NCI-H2029 treated with DMSO at 0.1 percent for 48 hours (cell line): ENCODE measurements around the gene ACOT12.

ENCODE experiments used
- DNase-seq: peaks from one replicate; lab custom pipeline; 2025; lab: John Stamatoyannopoulos, UW

The ACOT12 gene

DNA sequence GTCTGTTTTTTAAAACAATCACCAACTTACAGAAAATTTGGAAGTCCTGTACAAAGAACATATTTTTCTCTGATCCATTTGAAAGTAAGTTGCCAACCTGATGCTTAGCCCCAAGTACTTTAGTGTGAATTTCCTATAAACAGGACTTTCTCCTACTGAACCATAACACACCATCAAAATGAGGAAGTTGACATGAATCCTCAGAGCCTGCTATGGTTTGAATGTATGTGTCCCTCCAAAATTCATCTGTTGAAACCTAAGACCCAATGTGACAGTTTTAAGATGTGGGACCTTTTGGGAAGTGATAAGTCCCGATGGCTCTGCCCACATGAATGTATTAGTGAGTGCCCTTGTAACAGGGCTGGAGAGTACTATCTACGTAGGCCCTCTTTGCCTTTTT, 6.4 kb upstream of the ACOT12 start:
- DNase-seq = no peak

DNA sequence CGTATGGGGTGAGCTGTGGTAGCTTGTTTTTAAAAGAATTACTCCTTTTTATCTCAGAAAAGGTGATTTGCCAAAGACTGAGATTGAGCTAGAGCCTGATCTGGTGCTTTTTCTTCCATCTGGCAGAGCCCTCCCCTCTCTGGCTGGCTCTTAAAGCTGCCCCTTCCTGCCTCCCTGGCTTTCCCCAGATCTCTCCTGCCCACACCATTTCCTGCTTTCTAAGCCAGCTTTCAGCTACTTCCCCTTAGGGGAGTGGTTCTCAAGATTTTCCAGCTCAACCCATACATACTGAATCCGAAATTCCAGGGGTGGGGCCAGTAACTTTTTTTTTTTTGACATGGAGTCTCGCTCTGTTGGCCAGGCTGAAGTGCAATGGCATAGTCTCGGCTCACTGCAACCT, 4.8 kb upstream of the ACOT12 start:
- DNase-seq = no peak

DNA sequence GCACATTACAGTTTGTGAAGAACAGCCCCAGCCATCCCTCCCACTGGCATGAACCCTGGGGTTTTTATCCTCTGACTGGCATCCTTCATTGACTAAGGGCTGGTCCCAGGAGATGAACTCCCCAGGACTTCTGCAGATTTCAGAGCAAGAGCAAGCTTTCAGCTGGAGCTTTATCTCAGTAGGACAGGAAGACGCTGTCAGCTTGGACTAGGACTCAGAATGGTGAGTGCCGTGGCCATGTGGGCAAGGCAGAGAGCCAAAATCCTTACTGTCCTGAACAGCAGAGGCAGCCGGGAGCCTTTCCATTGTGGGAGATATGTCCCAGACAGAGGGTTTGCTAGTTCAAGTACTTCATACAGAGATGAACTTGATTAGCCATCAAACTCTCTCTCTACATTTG, 3.2 kb upstream of the ACOT12 start:
- DNase-seq = no peak

DNA sequence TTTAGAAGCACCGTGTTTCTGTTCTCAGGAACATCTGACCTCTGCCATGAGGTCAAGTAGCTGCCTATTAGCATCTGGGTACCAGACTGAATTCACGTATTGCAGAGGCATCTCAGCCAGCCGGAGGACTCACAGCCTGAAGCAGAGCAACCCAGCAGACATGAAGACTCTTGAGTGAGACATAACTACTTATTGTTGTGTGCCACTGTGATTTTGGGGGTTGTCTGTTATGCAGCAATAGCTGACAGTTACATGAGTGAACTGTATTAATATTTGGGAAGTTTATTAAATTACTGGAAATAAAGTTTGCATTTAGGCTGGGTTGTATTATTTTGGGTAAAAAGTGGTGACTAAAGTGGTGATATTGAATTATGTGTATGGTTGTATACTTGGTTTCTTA, 1.3 kb upstream of the ACOT12 start:
- DNase-seq = no peak

DNA sequence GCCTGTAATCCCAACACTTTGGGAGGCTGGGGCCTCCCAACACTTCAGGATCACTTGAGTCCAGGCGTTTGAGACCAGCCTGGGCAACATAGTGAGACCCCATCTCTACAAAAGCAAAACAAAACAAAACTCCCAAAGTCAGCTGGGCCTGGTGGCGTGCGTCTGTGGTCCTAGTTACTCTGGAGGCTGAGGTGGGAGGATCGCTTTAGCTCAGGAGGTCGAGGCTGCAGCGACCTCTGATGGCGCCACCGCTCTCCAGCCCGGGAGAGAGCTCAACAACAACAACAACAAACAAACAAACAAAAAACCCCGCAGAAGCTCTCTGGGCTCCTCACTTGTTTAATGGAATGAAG, 528 bp downstream of the ACOT12 start:
- no peak for DNase-seq

DNA sequence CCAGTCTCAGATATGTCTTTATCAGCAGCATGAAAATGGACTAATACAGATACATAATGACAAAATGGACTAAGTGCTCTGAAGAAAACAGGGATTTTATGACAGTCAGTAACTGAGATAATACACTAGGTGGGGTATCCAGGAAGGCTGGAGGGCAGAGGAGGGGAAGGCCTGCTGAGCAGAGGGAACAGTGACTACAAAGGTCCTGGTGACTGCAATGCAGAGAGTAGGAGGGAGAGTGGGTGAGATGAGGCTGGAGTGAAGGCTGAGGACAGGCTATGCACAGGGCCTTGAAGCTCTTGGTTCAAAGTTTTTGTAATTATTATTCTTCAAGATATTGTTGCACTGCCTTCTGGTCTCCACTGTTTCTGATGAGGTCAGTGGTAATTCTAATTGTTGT, 4.9 kb downstream of the ACOT12 start:
- DNase-seq = no peak

DNA sequence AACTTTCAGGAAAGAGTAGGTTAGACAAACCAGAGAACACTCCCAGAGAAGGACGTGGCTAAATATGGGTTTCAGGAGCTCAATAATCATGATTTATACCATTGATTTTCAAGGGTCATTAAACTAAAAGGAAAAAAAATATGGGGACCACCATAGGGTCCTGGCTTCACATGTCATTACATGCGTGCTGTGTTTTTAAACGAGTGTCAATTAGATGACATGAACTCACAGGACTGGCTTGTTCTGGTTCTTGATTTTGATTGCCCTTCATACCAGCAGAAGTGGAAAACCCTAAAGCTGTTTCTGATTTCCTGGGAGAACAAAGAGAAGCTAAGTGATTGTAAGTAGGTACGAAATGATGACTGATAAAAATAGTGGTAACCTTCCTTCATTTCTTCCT, 5.8 kb downstream of the ACOT12 start:
- no peak for DNase-seq

DNA sequence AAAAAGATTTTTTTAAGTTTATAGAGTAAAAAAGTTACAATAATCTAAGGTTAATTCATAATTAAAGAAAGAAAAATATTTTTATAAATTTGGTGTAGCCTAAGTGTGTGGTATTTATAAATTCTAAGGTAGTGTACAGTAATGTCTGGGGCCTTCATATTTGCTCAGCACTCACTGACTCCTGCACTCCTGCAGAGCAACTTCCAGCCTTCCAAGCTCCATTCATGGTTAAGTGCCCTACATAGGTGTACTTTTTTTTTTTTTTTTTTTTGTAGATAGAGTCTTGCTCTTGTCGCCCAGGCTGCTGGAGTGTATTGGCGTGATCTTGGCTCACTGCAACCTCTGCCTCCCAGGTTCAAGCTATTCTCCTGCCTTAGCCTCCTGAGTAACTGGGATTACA, 10.1 kb downstream of the ACOT12 start:
- DNase-seq = no peak

DNA sequence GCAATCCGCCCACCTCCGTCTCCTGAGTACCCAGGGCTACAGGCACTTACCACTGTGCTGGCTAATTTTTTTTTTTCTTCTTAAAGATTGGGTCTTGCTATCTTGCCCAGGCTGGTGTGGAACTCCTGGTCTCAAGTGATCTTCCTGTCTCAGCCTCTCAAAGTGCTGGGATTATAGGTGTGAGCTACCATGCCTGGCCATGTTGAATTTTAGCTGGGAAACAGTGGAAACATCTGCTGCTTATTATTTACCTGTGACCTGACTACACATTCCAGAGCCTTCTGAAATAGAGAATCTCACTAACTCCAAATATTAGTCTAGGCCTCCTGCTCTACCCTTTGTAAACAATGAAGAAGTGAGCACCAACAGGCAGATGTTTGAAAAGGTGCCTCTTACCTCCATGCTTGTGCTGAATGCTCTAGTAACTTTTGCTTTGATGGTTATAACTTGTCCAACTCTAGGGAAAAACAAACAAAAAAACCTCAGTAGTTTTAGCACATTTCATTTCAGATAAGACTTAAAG, 22.5 kb downstream of the ACOT12 start:
- DNase-seq = no peak

DNA sequence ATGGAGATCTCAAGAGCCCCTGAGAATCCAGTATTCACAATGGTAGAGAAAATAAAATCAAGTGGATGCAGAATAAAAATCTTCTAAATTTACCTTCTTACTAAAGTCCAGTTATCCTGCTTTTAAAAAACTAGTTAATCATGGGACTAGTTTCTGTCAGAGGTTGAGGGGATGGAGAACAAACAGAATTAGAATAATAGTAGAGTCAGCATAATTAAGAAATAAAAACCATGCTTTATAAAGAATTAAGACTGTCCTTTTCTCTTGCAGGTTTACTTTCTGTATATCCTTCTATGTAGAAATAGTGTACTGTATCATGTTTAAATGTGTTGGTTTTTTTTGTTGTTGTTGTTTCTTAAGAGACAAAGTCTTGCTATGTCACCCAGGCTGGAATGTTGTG, 23.0 kb downstream of the ACOT12 start:
- DNase-seq = no peak

DNA sequence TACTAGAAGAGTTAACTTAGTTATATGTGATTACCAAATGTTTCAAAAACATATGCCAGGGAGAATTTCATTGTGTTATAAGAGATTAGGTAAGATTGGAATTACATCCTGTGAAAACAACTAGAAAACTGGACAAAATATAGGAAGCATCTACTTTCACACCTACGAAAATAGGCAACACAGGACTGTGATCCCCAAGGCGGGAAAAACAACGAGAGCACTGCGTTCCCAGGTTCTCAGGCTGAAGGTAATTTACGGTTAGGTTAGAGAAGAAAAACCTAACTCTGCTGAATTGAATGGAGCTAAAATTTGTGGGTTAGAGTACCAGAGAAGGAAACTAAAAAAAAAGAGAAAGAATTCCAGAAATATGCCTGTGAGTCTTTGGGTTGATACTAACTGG, 28.4 kb downstream of the ACOT12 start:
- no peak for DNase-seq

DNA sequence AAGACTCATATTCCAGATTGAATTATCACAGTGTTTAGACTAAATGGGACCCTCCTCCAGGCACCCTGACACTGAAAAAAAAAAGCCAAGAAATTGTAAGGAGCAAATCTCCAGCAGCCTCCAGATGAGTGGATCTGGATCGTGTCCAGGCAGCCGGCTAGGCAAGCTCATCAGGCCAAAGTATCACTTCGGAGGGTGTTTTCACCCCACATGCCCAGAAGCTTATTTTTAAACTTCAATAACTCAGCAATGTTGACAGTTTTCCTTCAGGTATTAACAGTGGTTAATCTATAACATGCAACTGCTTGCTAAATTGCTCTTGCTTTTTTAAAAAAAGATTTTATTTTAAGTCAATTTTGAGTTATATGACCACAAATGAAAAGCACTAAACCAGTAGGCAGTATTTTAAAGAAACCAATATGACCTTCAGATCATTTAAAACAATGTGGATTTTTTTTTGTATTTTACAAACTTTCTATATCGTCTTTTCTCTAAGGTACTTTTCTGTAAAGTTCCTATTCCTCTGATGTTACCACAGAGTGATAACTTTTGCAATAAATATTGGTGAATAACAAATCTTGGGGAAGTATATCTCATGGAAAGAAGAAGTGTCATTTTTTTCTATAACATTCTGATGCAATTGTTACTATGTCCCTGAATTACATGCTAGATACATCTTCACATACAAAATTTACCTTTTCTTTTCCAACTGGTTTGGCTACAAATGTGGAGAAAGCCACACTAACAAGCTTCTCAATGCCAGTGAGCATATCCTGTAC, 30.7 kb downstream of the ACOT12 start:
- DNase-seq = no peak

DNA sequence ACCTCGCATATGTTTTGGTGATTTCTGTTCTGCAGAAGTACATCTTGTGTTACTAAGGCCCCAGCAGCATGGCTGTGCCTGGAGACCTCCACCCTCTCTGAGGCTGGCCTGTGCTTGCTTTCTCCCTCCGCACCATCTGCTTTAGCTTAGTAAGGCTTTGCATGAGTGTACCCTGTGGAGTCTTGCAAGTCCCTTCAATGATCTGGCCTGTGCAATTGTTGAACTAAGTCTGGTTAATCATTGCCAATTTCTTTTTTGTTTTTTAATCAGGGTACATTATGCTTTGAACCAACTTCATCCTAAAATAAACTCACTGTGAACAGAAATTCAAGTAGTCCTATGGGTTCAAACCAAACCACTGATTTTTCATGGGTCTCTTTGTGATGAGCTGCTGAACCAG, 32.3 kb downstream of the ACOT12 start:
- no peak for DNase-seq

DNA sequence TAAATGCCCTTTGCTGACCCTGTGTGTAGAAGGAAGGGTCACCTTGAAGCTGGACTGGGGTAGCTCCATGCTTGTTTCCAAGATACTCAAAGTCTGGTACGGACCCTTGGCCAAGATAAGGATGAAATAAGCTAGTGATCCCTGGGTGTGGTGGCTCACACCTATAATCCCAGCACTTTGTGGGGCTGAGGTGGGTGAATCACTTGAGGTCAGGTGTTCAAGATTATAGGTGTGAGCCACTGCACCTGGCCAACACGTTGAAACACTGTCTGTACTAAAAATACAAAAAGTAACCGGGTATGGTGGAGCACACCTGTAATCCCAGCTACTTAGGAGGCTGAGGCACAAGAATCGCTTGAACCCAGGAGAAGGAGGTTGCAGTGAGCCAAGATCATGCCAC, 33.3 kb downstream of the ACOT12 start:
- no peak for DNase-seq

DNA sequence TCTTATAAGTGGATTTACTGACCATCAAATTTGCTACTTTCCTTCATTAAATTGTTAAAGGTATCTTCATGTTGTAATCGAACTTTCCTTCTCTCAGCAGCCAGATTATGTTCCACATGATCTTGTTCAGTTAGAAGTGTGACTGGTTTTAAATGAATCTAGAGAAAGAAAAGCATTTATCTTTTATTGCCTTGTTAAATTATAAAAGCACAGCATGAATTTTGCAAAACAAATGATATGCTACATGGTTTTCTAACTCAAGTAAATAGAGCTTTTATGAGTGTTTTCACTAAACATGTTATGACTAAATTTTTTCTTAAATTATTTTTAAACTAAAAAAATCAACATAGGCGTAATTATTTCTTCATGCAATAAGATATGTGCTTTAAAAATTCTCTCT, 34.1 kb downstream of the ACOT12 start:
- no peak for DNase-seq

DNA sequence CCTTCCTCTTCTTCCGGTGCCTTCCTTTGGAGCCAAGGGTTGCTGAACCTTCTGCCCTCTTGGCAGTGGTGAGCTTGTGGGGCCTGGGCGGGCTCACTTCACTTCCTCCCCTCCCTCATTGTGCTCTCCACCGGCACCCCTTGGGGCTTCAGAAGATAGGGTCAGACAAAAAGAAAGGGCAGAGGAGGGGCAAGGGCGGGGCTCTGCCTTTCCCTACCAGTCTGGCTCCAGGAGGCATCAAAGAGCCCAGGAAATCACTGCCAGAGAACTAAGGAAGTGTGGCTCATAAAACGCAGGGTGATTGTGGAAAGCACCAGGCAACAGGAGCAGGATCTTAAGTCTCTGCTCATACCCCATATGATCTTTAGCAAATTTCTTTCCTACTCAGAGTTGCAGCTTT, 34.8 kb downstream of the ACOT12 start:
- no peak for DNase-seq

DNA sequence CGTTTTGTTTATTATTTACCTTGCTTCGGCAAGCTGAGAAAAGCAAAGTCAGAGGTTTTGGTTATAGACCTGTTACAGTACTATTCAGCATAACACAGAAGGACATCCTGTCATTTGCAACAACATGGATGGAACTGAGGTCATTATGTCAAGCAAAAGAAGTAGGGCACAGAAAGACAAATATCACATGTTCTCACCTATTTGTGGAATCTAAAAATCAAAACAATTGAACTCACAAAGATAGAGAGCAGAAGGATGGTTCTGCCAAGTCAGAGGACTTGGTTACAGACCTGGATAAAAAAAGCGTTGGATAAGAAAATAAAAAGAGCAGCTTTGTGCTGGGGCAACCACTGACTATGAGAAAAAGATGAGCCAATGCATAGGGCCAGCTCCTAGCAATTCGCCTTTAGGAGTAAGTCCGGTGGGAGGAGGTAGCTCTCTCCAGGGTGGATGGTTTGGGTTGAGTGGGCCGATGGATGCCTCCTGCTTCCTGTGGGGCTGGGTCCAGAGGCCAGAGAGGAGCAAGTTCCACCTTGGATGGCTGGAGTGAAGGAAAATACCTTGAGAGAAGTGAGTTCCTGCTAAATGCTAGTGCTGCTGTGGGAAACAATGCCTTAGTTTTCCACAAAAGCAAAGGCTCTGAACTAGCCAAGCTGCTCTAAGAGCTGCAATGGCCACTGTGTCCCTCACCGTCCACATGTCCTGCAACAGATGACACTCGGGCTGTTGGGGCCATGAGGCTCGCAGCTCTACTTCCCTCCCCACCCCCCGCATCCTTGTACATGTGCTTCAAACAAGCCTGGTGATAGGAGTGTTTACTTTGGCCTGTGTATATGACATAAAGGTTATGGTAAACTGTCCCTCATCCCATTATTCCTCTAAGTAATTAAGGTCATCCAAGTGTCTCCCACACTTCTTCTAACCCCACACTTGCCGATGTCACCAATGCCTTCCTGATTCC, 38.4 kb downstream of the ACOT12 start:
- DNase-seq = no peak

DNA sequence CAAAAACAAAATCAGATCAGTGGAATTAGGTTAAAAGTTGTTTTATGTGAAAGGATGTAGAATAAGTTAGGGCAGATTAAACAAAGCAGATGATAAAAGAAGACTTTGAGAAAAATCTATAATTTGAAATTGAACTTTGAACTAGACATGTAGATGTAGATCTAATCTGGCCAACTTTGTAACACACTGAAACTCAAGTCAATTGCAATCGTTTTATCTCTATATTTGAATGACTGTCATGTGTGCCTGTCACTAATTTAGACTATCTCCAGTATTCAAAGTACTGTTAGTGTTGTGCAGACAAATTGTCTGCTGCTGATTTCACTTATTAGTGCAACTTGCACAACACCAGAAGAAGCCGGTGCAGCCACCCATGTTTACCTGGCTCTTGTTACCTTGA, 39.8 kb downstream of the ACOT12 start:
- DNase-seq = no peak

DNA sequence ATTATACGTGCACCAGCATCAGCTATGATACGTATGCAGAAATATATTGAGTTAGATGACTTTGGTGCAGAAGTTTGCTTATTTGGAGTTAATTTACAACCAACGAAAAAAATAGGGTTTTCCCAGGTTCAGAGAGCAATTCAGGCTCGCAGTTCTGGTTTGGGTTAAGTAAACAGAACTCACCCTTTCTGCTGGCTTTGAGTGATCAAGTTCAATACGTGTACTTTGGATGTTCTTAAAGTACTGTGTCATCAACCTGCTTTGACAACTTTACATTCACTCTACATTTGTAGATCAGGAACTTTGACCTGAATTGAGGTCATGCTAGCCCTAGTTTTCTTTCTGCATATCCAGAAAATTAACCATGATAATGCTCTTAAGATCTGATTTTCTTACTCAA, 40.7 kb downstream of the ACOT12 start:
- no peak for DNase-seq

DNA sequence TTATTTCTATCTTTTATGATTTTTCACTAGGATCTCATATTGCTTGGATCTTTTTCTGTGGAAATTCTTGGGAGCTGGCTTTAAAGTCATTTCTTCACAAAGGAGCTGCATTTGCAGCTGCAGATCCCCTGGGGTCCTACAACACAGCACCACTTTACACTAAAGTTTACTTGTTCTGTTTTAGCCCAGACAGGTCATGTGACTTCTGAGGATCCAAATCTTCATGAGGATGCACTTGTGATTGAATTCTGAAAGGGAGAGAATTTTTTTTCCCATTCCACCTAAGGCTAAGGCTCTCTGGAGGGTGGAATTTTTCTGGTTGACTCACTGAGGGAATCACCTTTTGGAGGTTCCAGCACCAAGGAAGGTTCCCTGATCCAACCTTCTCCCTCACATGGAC, 43.4 kb downstream of the ACOT12 start:
- DNase-seq = no peak

DNA sequence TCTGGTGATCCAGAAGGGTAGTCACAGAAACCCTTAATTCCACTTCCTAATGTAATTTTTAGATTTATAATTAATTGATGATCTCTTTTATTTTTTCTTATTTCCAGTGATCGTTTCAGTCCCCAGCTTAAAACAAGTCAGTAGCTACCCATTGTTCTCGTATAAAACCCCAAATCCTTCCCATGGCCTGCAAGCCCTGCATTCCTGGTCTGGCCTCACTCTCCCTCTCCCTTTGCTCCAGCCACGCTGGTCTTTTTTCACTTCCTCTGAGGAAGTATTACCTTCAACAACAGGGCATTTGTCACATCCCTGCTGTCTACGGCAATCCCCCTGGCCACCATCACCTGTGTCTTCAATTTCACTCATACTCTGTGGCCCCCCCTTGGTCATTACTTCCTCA, 44.8 kb downstream of the ACOT12 start:
- no peak for DNase-seq

DNA sequence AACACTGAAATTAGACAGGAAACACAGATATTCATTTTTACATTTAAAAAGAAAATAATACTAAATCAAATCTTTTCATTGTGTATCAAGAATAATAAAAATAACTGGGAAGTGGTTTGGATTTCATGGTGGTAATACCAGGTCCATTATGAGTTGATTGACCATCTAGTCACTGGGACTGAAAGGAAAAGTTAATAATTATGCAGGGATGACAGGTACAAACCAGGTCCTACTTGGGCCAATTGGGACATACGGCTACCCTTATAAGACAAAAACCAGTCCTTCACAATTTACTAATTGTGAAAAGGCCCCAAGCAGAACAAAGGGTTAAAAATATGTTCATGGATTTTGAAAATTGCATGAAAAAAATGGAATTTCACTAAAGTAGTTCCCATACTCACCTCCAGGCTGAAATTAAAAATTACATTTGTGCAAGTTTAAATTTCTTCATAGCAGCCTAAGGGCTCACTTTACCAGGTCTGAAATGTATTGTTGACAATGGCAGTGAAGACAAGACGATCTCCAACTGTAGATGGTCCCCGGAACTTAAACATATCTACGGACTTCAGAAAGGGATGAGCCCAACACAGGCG, 48.4 kb downstream of the ACOT12 start:
- no peak for DNase-seq

DNA sequence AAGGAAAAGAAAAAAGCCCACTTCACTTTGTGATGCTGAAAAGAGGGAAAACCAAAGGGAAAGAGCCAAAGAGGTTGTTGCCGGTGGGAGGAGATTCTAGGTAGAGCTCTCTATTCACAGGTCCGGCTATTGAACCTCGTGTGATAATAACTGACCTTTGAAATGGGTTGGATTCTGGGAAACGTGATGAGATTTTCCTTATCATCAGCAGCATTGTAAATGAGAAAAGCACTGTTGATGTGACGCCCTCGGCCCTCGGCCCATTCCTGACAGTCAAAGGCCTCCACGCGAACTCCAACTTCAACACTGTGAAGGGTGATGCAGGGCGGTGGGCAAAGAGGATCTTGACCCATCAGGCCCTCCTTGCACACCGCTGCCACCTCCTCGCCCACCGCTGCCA, 49.2 kb downstream of the ACOT12 start:
- no peak for DNase-seq
